GM19397 (cell line): ENCODE data around the gene CX3CR1.

ENCODE experiments used
- ATAC-seq: cut with Tn5 transposase; IDR thresholded peaks from one replicate; pipeline ENCODE4 v1.9.1; 2021; ENCODE audit warnings: mild to moderate bottlenecking, moderate library complexity; ENCODE audit not compliant: unreplicated experiment

The CX3CR1 gene

GRCh38 chr3:39292961-39293360 is 13.1 kb upstream of the CX3CR1 start:
- no peak for ATAC-seq

GRCh38 chr3:39291903-39292329 is 12.1 kb upstream of the CX3CR1 start:
- ATAC-seq, result no peak

DNA sequence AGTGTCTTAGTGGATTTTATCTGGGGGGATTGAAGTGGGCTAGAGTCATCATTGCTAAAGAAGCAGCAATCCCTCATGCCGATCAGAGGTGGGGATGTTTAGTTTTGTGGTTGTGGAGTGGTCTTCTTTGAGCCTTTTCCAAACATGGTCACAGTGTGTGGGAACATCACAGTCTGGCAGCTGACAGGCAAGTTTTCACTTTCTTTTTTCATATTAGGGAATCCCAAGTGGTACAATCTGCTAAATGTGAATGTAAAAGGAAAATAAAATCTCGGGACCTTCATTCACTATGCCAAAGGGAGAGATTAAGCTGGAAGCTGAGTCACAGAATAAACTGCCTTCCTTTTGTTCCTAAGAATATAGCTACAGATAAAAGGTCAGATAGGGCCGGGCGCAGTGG is 10.4 kb upstream of the CX3CR1 start:
- ATAC-seq, result no peak

DNA sequence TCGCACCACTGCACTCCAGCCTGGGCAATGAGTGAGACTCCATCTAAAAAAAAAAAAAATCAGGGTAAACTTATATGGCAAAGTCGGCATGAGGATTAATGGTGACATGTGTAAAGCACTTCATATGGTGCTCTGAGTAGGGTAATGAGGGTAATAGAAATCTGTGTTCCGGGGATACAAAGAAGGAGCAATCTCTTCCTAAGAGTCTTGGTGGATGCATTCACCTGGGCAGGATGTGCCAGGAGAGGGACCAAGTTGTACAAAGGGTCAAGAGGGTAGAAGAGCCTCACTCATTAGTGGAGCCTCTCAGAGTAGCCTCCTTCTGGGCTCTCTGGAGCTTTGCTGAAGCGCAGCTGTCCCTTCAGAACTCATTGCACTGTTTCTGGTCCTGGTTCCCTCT is 9.3 kb upstream of the CX3CR1 start:
- no peak for ATAC-seq

DNA sequence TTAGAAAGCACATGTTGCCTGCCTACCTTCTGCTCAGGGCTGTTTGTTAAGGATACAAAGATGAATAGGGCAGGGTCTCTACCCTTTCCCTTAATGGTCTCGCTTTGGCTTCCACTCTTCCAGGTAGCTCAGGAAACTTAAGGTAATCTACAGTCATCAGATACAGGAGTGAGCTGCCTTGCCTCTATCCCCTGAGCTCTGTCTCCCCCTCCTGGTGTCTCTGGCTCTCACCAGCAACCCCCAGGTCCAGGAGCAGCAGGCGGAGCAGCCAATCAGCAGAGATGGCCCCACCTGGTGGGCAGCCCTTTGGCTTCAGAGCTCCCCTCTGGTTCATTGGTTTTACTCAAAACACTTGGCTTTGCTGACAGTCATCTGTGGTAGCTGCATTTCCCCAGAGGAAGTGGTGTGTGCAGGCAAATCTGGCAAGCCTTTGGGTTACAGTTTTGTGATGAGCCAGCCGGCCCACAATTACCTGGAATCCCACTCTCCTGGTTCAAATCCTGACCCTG is 8.5 kb upstream of the CX3CR1 start:
- peak; percentile 98 for ATAC-seq

DNA sequence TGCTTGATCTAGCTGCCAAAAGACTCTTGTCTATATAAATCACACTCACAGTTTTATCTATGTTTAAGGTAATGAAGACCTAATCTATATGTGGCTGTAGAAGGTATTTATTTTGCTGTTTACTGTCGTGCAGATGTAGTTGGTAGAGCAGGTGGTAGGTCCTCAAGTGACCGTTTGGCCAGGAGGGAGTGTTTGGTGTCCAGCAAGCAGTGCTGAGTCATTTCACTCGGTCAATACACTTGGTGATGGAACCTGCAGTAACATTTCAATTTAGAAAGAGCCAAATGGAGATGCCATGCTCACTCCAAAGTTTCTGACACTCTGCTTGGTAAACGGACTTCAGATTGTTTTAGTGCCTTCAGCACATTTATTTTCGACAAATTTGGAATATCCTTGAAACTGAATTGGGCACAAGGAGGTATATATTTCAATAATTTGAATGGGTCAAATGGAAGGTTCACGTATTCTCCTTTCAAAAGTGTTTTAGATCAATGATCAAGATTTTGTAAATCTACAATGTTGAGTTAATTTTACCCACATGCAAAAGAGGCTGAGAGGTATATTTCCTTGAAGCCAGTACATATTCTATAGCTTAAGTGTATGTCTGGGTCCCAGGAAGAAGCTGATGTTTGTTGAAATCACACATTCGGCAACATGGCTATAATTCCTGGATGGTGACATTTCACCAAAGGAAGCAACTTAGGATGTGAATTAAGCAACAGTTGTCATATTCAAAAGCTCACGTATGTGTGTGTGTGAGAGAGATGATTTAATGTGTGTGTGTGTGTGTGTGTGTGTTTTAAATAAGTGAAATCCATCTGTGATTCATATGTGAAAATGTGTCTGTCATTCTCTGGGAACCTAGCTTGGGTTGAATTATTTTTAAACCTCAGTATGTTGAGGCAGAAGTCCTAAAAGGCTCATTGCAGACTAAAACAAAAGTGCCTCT is 7.7 kb upstream of the CX3CR1 start:
- no peak for ATAC-seq

- ATAC-seq, result no peak
These were observed 6.9 kb upstream of the CX3CR1 start for GRCh38 chr3:39286771-39287170.

DNA sequence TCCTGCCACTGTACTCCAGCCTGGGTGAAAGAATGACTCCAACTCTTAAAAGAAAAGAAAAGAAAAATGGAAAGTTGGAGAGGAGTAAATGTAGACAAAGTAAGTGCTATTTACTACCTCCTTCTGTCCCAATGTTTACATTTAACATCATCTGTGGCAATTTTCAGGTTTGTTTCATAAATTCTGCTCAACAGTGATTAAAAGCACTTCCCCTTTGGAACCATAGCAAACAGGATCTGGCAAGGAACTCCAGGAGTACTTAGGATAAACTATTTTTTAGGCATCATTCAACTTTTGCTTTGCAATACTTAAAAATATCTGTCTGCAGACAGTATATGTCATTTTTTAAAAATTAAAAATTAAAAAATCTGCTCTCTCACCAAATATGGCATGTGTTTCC is 5.5 kb upstream of the CX3CR1 start:
- ATAC-seq, result no peak

DNA sequence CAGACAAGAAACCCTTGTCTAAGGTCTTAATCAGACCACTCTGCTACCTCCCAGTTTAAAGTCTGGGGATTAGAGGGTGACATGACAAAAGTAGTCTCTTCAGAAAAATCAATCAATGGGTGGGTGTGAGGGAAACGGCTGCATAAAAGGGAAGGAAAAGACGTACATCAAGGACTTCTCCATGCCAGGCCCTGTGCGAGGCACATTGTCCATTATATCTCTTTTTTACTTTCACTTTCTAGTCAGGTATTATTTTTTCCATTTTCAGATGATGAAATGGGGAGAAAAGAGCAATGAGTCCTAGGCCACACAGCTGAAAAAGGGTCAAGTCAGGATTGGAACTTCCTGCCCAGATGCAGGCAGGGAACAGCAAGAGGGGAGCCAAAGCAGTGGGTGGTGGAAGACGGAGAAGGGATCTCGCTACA is 4.6 kb upstream of the CX3CR1 start:
- no peak for ATAC-seq

DNA sequence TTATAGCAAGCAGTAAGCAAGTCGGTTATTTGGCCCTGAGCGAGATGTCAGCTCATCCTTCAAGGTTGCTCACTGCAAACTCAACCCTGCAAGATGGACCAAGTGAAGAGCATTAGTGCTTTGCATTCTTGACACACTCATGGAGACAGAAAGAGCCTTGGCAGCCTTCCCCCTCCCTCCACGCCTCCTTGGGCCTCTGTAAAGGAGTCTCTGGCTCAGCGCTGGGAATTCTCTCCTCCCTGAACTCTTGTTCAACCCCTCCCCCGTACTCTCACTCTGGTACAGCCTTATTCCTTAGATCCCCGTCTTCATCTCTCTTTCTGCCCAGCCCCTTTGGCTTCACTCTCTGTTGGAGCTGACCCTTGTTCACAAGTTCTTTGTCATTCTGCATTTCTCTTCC is 2.2 kb upstream of the CX3CR1 start:
- no peak for ATAC-seq

- no peak for ATAC-seq
These were observed 1.7 kb upstream of the CX3CR1 start for GRCh38 chr3:39281533-39281932.

GRCh38 chr3:39280571-39280970 is 735 bp upstream of the CX3CR1 start:
- no peak for ATAC-seq

DNA sequence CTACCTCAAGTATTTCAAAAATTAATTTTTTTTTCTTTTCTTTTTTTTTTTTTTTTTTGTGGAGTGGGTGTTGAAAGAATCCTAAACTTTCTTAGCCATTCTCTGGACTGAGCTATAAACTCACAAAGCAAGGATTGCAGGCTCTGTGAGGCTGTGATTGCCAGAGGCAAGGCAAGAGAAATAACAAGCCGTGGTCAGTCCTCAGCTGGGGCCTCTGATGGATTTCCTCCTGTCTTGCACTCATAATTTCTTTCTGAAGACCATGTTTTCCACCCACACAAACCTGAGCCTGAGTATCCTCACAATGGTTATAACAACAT is 1.3 kb downstream of the CX3CR1 start:
- no peak for ATAC-seq

DNA sequence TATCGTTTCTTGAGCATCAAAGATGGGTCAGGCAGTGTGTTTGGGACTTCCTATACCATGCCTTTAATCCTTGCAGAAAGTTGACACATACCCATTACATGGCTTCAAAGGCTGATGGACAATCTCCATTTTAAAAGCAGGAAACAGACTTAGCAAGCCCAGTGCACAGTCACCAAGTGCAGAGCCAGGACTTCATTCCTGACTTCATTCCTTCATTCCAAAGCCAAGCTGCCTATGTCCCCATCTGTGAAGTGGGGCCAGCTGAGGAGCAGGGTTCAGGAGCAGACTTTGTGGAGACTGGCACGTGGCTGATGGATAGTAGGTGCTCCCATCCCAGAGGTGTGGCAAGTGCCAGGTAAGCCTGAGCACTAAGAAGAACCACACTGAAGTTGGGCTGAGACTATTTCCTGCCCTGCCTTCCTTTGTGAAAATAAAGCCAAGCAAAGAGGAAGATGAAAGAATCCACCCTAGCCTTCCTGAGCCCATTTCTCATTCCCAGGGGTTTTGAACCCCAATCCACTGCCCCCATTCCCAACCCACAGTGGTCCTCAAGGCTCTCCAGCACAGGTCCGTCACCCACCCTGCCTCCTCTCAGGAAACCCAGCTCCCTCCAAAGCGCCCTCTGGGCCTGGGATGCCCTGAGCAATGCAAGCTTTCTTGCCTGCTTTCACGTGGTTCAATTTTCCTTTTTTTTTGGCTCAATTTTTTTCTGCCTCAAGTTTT is 1.8 kb downstream of the CX3CR1 start:
- ATAC-seq, result no peak

GRCh38 chr3:39276746-39277145 is 3.1 kb downstream of the CX3CR1 start:
- no peak for ATAC-seq

GRCh38 chr3:39275963-39276593 is 3.8 kb downstream of the CX3CR1 start:
- ATAC-seq, result no peak

- ATAC-seq, result no peak
These were observed 4.8 kb downstream of the CX3CR1 start for GRCh38 chr3:39275052-39275451.

DNA sequence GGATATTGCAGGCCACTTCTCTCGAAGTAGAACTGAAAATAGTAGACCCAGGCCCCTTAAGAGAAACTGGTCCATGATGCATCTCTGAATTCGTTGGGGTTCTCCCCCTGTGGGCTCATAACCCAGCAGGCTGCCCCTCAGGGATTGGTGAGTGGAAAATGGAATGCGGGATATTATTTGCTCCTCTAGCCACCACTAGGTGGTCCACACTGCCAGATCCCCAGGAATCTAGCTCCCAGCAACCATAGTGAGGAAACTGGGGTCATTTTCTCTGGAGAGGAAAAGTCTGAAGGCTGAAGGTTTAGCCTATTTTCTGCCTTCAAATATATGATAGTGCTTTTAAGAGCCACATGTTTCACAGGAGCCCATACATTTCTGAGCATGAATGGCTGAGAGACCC is 6.7 kb downstream of the CX3CR1 start:
- ATAC-seq, result no peak

DNA sequence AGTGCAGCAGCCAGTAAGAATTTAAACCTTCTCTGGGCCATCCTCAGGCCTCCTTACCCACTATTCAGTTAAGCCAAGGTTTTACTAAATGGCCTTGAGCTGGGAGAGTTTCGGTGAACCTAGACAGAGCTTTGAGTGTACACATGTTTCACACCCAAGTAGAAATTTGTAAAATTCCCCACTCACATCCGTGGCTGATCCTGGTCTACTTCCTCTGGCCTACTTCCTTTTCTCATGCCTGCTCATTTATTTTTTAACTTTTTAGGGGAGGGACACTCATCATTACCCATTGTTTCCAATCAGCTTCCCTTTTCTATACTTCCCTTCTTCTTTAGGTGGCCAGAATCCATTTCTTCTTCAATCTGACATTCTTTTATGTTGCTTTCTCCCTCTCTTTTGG is 7.6 kb downstream of the CX3CR1 start:
- ATAC-seq, result no peak

DNA sequence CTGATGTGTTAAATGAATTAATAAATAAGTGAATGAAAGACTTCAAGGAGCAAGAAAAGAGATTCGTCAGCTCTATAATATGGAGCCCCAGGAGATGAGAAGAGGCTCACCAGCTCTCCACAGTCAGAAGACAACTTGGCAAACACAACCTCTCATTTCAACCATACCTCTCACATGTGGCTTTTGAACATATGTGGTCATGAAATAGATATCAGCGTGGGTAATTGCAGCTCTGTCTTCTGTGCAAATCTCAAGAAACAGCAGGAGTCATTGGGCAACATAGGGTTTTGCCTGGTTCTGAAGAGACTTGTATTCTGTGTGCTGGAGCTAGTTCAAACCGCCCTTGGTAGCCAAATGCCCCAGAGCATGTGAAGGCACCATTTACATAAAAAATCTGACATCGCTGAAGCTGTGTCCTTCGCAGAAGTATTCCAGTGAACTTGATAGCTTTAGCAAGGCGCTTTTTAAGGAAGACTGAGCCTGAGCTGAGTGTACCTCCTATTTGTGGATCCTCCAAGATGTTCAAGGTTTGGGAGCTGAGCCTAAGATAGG is 8.4 kb downstream of the CX3CR1 start:
- no peak for ATAC-seq

DNA sequence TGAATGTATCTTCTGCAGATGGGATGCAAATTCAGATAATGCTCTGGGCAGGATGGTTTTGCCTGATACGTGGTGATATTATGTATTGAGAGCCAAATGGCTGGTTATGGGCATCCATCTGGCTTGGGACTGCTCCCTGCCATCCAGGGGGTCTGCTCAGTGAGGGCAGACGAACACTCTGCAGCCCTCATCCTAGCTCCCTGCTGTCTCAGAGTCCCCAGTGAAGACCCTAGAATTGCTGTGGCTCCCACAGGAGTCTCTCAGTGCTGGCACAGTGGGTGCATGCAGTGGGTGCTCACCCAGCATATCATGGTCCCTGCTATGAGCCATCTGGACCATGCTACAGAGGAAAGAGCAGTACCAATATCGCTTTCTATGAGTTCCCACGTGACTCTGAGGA is 10.3 kb downstream of the CX3CR1 start:
- ATAC-seq, result no peak
